Fibroblast of skin of right biceps (primary cell): ENCODE measurements around the gene SLC39A7.

ENCODE experiments used
- DNase-seq: peaks from one replicate; pipeline ENCODE4 v3.0.0-alpha.2; 2013

Gene SLC39A7

GRCh38 chr6:33170176-33171015 lies 30.3 kb upstream of the SLC39A7 start:
- DNase-seq, result no peak

- no peak for DNase-seq
These were observed 29.4 kb upstream of the SLC39A7 start for GRCh38 chr6:33171016-33171879.

- no peak for DNase-seq
These were observed 28.6 kb upstream of the SLC39A7 start for GRCh38 chr6:33171880-33172687.

- DNase-seq, result no peak
These were observed 27.8 kb upstream of the SLC39A7 start for GRCh38 chr6:33172688-33173534.

GRCh38 chr6:33173535-33174180 lies 27.0 kb upstream of the SLC39A7 start:
- DNase-seq, result no peak

GRCh38 chr6:33174784-33175183 lies 25.9 kb upstream of the SLC39A7 start:
- no peak for DNase-seq

GRCh38 chr6:33175436-33176069 lies 25.1 kb upstream of the SLC39A7 start:
- no peak for DNase-seq

- no peak for DNase-seq
These were observed 23.8 kb upstream of the SLC39A7 start for GRCh38 chr6:33176906-33177305.

- no peak for DNase-seq
These were observed 22.9 kb upstream of the SLC39A7 start for GRCh38 chr6:33177552-33178446.

GRCh38 chr6:33178755-33179475 lies 21.8 kb upstream of the SLC39A7 start:
- DNase-seq, result no peak

- no peak for DNase-seq
These were observed 19.5 kb upstream of the SLC39A7 start for GRCh38 chr6:33181141-33181540.

GRCh38 chr6:33183071-33183683 lies 17.5 kb upstream of the SLC39A7 start:
- no peak for DNase-seq

GRCh38 chr6:33185190-33185589 lies 15.5 kb upstream of the SLC39A7 start:
- DNase-seq, result no peak

GRCh38 chr6:33185654-33186187 lies 14.9 kb upstream of the SLC39A7 start:
- DNase-seq, result no peak

GRCh38 chr6:33187809-33188208 lies 12.9 kb upstream of the SLC39A7 start:
- no peak for DNase-seq

GRCh38 chr6:33189164-33189563 lies 11.5 kb upstream of the SLC39A7 start:
- DNase-seq, result no peak

GRCh38 chr6:33189625-33190448 lies 10.8 kb upstream of the SLC39A7 start:
- DNase-seq, result no peak
